ACC112 (cell line): Measurements from ENCODE around the gene FOXI1.

Experiments
- H2AFZ ChIP-seq: fragments of 200-600 bp; sonication (generic); one replicate; pipeline ENCODE4 v1.6.0; 2017; ENCODE audit warnings: antibody characterized with exemption, low read length; ENCODE audit not compliant: unreplicated experiment
- H3K27ac ChIP-seq: fragments of 200-600 bp; sonication (generic); 2 replicates; pipeline ENCODE4 v1.5.1; 2014; ENCODE audit warnings: low read depth, mild to moderate bottlenecking, antibody characterized with exemption, low read length, moderate library complexity
- H3K27me3 ChIP-seq: fragments of 200-600 bp; sonication (generic); 2 replicates; pipeline ENCODE4 v1.6.1; 2014; ENCODE audit warnings: mild to moderate bottlenecking, antibody characterized with exemption, low read length, moderate library complexity, mixed read lengths; ENCODE audit not compliant: insufficient read depth
- H3K36me3 ChIP-seq: fragments of 200-600 bp; sonication (generic); 2 replicates; pipeline ENCODE4 v1.6.1; 2016; ENCODE audit warnings: mild to moderate bottlenecking, antibody characterized with exemption, low read length, moderate library complexity, mixed read lengths; ENCODE audit not compliant: insufficient read depth
- H3K4me1 ChIP-seq: fragments of 200-600 bp; sonication (generic); one replicate; pipeline ENCODE4 v1.6.1; 2016; ENCODE audit warnings: low read length, mixed read lengths; ENCODE audit not compliant: insufficient read depth, unreplicated experiment, control insufficient read depth
- H3K4me3 ChIP-seq: fragments of 200-600 bp; sonication (generic); 2 replicates; pipeline ENCODE4 v1.5.1; 2014; ENCODE audit warnings: mild to moderate bottlenecking, low read depth, low read length
- H3K79me2 ChIP-seq: fragments of 200-600 bp; sonication (generic); one replicate; pipeline ENCODE4 v1.6.0; 2016; ENCODE audit warnings: low read length; ENCODE audit not compliant: control insufficient read depth, unreplicated experiment, insufficient read depth

The FOXI1 gene

DNA sequence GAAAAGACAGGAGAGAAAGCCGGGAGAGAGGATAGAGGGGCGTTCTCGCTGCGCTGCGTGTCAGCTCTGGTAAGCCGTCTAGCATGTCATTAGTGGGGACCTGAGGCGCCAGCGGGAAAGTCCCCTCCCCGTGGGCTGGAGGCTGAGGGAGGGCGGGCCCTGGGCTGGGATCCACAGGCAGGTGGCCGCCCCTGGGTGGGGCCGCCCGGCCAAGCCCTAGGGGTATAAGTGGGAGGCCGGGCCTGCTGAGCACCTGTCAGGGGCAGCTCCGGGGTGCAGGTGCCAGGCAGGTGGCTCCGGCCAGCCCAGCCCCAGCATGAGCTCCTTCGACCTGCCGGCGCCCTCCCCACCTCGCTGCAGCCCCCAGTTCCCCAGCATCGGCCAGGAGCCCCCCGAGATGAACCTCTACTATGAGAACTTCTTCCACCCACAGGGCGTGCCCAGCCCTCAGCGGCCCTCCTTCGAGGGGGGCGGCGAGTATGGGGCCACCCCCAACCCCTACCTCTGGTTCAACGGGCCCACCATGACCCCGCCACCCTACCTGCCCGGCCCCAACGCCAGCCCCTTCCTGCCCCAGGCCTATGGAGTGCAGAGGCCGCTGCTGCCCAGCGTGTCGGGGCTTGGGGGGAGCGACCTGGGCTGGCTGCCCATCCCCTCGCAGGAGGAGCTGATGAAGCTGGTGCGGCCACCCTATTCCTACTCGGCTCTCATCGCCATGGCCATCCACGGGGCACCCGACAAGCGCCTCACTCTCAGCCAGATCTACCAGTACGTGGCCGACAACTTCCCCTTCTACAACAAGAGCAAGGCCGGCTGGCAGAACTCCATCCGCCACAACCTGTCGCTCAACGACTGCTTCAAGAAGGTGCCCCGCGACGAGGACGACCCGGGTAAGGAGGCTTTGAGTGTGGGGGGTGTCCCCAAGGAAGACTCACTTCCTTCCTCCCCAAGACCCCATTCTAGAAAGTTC lies at the start of gene FOXI1:
Gene FOXI1 (plus strand): TSS at position 256 of the 970 bp plus-strand sequence. CDS start 61 bp downstream, at position 317.
- Histone ChIP-seq H2AFZ (no peak within 1 kb of the TSS), H3K4me3 (no peak within 1 kb of the TSS), H3K27me3 (peaks cover 6% of the 10 kb centered on the region; the same call in 1 of the 2 replicates), H3K4me1 (no peaks in the 10 kb centered on the region), H3K36me3 (no peaks in the 10 kb centered on the region), H3K27ac (no peak within 1 kb of the TSS), H3K79me2 (no peaks in the 10 kb centered on the region)

GRCh38 chr5:170056561-170057267 lies 49.0 kb upstream of the FOXI1 start:
- H3K79me2 ChIP-seq = no peaks in the 10 kb centered on the region
- H3K4me1 ChIP-seq = no peaks in the 10 kb centered on the region
- no peak overlapping the region for H3K27ac ChIP-seq
- no peaks in the 10 kb centered on the region for H3K27me3 ChIP-seq
- no peaks in the 10 kb centered on the region for H3K36me3 ChIP-seq
- H3K4me3 ChIP-seq = no peak overlapping the region
- H2AFZ ChIP-seq = no peak overlapping the region

- no peaks in the 10 kb centered on the region for H3K79me2 ChIP-seq
- no peaks in the 10 kb centered on the region for H3K4me1 ChIP-seq
- H3K27ac ChIP-seq = no peak overlapping the region
- H2AFZ ChIP-seq = no peak overlapping the region
- no peak overlapping the region for H3K4me3 ChIP-seq
- no peaks in the 10 kb centered on the region for H3K36me3 ChIP-seq
- H3K27me3 ChIP-seq = no peaks in the 10 kb centered on the region
Measured at GRCh38 chr5:170057311-170057710, 48.4 kb upstream of the FOXI1 start.

- Histone ChIP-seq H3K4me3 (no peak overlapping the region), H3K36me3 (no peaks in the 10 kb centered on the region), H3K79me2 (no peaks in the 10 kb centered on the region), H3K4me1 (no peaks in the 10 kb centered on the region), H3K27me3 (no peaks in the 10 kb centered on the region), H2AFZ (no peak overlapping the region), H3K27ac (no peak overlapping the region)
Measured at GRCh38 chr5:170059221-170059620, 46.5 kb upstream of the FOXI1 start.

GRCh38 chr5:170067152-170067551 lies 38.5 kb upstream of the FOXI1 start:
- Histone ChIP-seq H3K36me3 (no peaks in the 10 kb centered on the region), H2AFZ (no peak overlapping the region), H3K4me3 (no peak overlapping the region), H3K4me1 (no peaks in the 10 kb centered on the region), H3K27ac (no peak overlapping the region), H3K27me3 (no peaks in the 10 kb centered on the region), H3K79me2 (no peaks in the 10 kb centered on the region)

DNA sequence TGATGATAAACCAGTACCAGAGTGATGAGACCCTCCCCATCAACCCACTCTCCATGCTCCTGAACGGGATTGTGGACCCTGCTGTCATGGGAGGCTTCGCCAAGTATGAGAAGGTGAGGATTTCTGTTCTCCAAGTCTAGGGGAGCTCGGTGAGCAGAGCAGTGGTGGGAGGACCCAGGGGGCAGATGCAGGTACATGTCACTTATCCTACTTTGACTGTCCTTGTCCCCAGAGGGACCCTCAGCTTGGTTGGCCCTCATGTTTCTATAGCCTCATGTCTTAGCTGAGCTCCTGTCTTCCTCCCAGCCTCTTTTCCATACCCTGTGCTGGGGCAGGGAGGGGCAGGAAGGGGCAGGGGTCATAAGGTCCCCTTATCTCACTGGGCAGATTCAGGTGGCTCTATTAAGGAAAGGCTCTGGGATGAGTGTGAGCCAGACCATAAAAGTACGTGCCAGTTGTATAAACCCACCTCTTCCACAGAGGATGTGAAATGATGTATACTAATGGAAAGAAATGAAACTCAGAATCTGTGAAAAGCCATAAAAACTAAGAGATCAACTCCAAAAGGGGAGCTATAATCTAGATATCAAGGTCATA lies 38.0 kb upstream of the FOXI1 start:
- no peak overlapping the region for H2AFZ ChIP-seq
- H3K4me1 ChIP-seq = no peaks in the 10 kb centered on the region
- H3K79me2 ChIP-seq = no peaks in the 10 kb centered on the region
- no peaks in the 10 kb centered on the region for H3K27me3 ChIP-seq
- H3K4me3 ChIP-seq = no peak overlapping the region
- H3K27ac ChIP-seq = no peak overlapping the region
- H3K36me3 ChIP-seq = no peaks in the 10 kb centered on the region

DNA sequence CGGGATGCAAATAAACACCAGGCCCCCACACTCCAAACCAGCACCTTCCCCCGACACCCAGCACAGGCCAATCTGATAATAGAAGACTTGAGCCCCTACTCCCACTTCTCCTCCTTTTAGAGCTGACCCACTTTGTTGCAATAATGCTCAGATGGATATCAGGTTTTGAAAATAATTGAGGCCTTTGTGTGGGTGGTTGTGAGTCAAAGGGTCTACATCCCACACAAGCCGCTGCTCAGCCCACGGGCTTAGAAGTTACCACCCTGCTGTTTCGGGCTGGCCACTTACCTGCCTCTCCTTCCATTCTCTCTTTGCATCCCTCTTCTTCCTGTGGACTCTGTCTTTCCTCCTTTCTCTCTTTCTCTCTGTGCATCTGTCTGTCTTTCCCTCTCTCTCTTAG lies 36.2 kb upstream of the FOXI1 start:
- no peak overlapping the region for H3K27ac ChIP-seq
- H3K27me3 ChIP-seq = no peaks in the 10 kb centered on the region
- no peak overlapping the region for H2AFZ ChIP-seq
- no peaks in the 10 kb centered on the region for H3K4me1 ChIP-seq
- H3K36me3 ChIP-seq = no peaks in the 10 kb centered on the region
- no peaks in the 10 kb centered on the region for H3K79me2 ChIP-seq
- H3K4me3 ChIP-seq = no peak overlapping the region

DNA sequence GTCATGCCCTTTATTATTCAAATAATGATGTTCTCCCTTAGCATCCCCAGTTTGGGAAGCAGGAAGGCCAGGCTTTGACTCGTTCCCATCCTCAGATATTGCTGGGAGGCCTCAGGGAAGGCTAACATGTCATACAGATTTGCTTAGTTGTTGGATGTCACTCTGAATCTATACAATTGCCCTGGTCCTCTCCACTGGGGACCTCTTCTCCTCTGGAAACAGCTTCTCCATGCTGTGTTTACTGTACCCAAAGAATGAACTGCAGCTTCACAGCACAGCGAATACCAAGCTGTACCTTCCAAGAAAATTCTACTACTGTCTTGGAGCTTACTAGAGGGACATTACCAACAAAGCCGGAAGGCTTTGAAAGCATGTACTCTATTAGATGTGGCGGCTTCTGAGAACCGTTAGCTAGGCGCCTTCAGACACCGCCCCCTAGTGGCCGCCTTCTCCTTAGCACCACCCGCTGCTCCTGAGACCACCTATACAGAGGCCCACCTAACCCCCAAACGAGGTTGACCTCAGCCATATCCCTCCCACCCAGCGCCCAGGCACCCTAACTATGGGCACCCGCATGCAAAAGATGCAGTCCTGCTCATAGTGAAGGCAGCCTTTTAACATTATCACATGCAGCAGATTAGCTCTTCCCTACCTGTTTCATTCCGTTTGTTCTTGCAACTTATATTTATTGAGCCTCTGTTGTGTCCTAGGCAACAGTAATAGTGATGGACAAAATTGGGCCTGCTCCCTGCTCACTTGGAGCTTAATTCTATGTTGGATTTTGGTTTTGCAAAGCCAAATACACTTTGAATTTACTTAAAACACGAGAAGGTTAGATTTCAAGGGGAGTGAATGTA lies 34.9 kb upstream of the FOXI1 start:
- H3K79me2 ChIP-seq = no peaks in the 10 kb centered on the region
- H3K36me3 ChIP-seq = no peaks in the 10 kb centered on the region
- H2AFZ ChIP-seq = no peak overlapping the region
- no peaks in the 10 kb centered on the region for H3K27me3 ChIP-seq
- no peak overlapping the region for H3K4me3 ChIP-seq
- H3K4me1 ChIP-seq = no peaks in the 10 kb centered on the region
- no peak overlapping the region for H3K27ac ChIP-seq

- no peak overlapping the region for H3K4me3 ChIP-seq
- no peaks in the 10 kb centered on the region for H3K79me2 ChIP-seq
- H3K4me1 ChIP-seq = no peaks in the 10 kb centered on the region
- H2AFZ ChIP-seq = no peak overlapping the region
- no peaks in the 10 kb centered on the region for H3K27me3 ChIP-seq
- H3K36me3 ChIP-seq = no peaks in the 10 kb centered on the region
- no peak overlapping the region for H3K27ac ChIP-seq
Measured at GRCh38 chr5:170071748-170072147, 33.9 kb upstream of the FOXI1 start.

GRCh38 chr5:170075696-170076095 lies 30.0 kb upstream of the FOXI1 start:
- Histone ChIP-seq H3K79me2 (no peaks in the 10 kb centered on the region), H3K4me1 (no peaks in the 10 kb centered on the region), H3K4me3 (no peak overlapping the region), H2AFZ (no peak overlapping the region), H3K27ac (no peak overlapping the region), H3K27me3 (no peaks in the 10 kb centered on the region), H3K36me3 (no peaks in the 10 kb centered on the region)
